Measurements from ENCODE around the gene NDUFS6.

Gene NDUFS6

GRCh38 chr5:1804001-1804690 lies 2.9 kb downstream of the NDUFS6 start:
- H3K27ac ChIP-seq (replicated peaks) = no peak overlapping the region

GRCh38 chr5:1805326-1805725 lies 4.1 kb downstream of the NDUFS6 start:
- H3K27me3 ChIP-seq (ENCODE audit: insufficient read depth, poor library complexity, severe bottlenecking) = no peaks in the 10 kb centered on the region

More at GRCh38 chr5:1804001-1804690, 2.9 kb downstream of the NDUFS6 start:
- no peaks in the 10 kb centered on the region for H3K27me3 ChIP-seq (ENCODE audit: insufficient read depth, poor library complexity, severe bottlenecking)
- no peak for TF ChIP-seq POLR2AphosphoS5 (IDR thresholded peaks at IDR 0.05; ENCODE audit: low read depth)
- no peak for TF ChIP-seq GABPA (IDR thresholded peaks at IDR 0.05; ENCODE audit: low read depth)
- no peak for TF ChIP-seq SPI1 (IDR thresholded peaks at IDR 0.05; ENCODE audit: borderline replicate concordance, low read depth)
- no peak for TF ChIP-seq CTCF (IDR thresholded peaks at IDR 0.05; ENCODE audit: insufficient read depth, low read length)
- TF ChIP-seq REST (IDR thresholded peaks at IDR 0.05; ENCODE audit: insufficient replicate concordance, low read depth) = no peak
- DNase-seq (ENCODE audit: low read depth in 1 of 2, low spot score in 1 of 2) = no peak
- H3K4me3 ChIP-seq (replicated peaks; ENCODE audit: insufficient read depth, low read length) = no peak overlapping the region

More at GRCh38 chr5:1805326-1805725, 4.1 kb downstream of the NDUFS6 start:
- TF ChIP-seq SPI1 (IDR thresholded peaks at IDR 0.05; ENCODE audit: borderline replicate concordance, low read depth) = no peak
- no peak for TF ChIP-seq CTCF (IDR thresholded peaks at IDR 0.05; ENCODE audit: insufficient read depth, low read length)
- TF ChIP-seq POLR2AphosphoS5 (IDR thresholded peaks at IDR 0.05; ENCODE audit: low read depth) = no peak
- TF ChIP-seq GABPA (IDR thresholded peaks at IDR 0.05; ENCODE audit: low read depth) = no peak
- TF ChIP-seq REST (IDR thresholded peaks at IDR 0.05; ENCODE audit: insufficient replicate concordance, low read depth) = no peak
- no peak overlapping the region for H3K4me3 ChIP-seq (replicated peaks; ENCODE audit: insufficient read depth, low read length)
- H3K27ac ChIP-seq (replicated peaks) = no peak overlapping the region
- DNase-seq (ENCODE audit: low read depth in 1 of 2, low spot score in 1 of 2) = no peak

All from HL-60 (cell line).